Fibroblast of villous mesenchyme (primary cell): ENCODE results near the gene GNL1. TPM values are rescaled to one million over a fixed set of nuclear protein-coding genes. Genes with fewer than 3 reads are reported as not detected.

ENCODE experiments used
- DNase-seq: peaks from one replicate; pipeline ENCODE4 v3.0.0-alpha.2; 2010; ENCODE audit warnings: low read depth
- H3K4me3 ChIP-seq: 2 replicates; pipeline ENCODE4 v1.5.1; 2011; ENCODE audit warnings: low read depth, mild to moderate bottlenecking, low read length
- CTCF ChIP-seq: IDR thresholded peaks from 2 replicates; pipeline ENCODE4 v1.5.1; 2012; ENCODE audit warnings: low read depth, mild to moderate bottlenecking, low read length; ENCODE audit not compliant: insufficient read depth
- total RNA-seq: library from RNA; depleted of rRNA; stranded (reverse); fragments of >200 nt; gene quantifications from 2 replicates; pipeline ENCODE4 v1.2.3, GENCODE V29; 2012

Gene GNL1
- total RNA-seq, 1 donor, result 52.7 TPM

DNA sequence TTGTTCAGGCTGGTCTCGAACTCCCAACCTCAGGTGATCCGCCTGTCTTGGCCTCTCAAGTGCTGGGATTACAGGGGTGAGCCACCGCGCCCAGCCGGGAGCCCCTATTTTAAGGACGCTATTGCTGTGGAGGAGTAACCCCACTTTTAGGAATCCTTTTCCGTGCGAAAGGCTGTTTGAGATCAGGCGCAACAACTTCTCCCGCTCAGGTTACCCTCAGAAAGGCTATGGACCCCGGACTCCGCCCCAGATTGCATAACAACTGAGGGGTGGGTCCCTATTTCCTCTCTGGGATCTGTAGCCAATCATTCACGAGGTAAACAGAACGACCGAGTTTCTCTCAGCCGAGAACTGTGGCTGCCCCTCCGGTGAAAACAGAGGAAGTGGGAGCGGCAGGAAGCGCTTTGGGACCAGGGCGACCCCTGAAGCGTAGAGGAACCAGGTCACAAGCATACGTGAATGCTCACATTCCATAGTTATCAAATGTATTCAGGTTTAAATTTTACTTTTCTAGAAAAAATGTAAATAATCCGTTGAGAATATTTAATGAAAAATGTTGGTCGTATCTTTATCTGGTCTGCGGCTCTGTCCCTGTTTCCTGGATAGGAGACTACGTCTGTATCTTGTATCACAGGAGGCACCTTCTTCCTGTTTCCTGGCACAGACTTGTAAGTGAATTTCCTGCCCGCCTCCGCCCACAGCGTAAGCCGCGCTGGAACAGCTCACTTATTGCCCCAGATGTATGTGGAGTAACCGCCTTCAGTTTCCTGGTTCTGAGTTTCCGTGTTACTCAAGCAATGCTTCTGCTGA lies 40.1 kb downstream of the GNL1 start:
- H3K4me3 ChIP-seq, result peak overlapping the region; percentile 62
- no peak for TF ChIP-seq CTCF
- DNase-seq, result peak; percentile 96

DNA sequence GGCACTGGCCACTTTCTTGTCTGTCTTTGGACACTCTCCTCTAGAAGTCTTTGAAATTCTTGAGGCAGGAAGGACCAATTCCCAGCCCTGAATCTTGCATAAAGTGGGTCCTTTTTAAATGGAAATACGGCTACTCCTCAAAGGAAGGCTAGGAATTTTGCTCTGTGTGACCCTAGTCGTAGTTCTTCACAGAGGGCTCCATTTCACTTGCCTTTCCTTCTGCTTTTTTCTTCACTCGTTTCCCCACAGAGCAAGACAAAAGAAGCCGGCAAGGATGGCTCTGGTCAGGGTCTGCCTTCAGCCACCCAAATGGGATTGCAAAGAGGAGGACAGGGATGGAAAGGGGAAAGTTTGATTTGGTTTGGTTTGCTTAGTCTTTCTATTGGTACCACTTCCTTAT lies 41.2 kb downstream of the GNL1 start:
- no peak for DNase-seq
- TF ChIP-seq CTCF, result no peak
- no peak overlapping the region for H3K4me3 ChIP-seq

- no peak overlapping the region for H3K4me3 ChIP-seq
- no peak for TF ChIP-seq CTCF
- DNase-seq, result no peak
Observed at GRCh38 chr6:30513451-30513850, 42.8 kb downstream of the GNL1 start.

GRCh38 chr6:30511169-30511546 lies 45.1 kb downstream of the GNL1 start:
- TF ChIP-seq CTCF, result no peak
- H3K4me3 ChIP-seq, result no peak overlapping the region

DNA sequence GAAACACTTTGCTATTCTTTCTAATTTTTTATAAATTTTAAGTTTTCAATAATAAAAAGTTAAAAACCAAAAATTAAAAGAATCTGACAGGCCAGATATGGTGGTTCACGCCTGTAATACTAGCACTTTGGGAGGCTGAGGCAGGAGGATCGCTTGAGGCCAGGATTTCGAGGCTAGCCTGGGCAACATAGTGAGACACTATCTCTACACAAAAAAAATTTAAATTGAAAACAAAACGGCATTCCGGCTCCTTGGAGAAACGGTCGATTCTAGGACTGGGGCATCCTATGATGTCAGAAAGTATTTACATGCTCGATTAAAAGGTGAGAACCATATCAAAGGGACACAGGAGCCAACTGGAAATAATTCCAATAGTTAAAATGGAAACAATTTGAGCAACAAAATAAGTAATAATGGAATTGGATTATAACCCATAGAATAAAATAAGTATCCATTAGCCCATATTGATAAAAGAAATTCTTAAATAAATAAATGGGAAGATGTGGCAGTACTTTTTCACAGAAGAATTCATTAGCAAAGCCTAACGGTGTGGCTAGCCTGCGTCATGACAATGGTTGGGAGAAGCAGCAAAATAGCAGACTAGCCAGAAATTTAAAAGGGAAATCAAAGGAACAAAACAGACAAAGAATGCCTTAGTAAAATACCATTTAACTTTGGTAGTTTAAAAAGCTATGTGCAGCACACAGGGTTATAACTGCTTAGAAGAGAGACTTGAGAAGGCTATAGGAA lies 45.7 kb downstream of the GNL1 start:
- DNase-seq, result no peak
- no peak for TF ChIP-seq CTCF
- no peak overlapping the region for H3K4me3 ChIP-seq

More at GRCh38 chr6:30511169-30511546, 45.1 kb downstream of the GNL1 start:
- no peak for DNase-seq

DNA sequence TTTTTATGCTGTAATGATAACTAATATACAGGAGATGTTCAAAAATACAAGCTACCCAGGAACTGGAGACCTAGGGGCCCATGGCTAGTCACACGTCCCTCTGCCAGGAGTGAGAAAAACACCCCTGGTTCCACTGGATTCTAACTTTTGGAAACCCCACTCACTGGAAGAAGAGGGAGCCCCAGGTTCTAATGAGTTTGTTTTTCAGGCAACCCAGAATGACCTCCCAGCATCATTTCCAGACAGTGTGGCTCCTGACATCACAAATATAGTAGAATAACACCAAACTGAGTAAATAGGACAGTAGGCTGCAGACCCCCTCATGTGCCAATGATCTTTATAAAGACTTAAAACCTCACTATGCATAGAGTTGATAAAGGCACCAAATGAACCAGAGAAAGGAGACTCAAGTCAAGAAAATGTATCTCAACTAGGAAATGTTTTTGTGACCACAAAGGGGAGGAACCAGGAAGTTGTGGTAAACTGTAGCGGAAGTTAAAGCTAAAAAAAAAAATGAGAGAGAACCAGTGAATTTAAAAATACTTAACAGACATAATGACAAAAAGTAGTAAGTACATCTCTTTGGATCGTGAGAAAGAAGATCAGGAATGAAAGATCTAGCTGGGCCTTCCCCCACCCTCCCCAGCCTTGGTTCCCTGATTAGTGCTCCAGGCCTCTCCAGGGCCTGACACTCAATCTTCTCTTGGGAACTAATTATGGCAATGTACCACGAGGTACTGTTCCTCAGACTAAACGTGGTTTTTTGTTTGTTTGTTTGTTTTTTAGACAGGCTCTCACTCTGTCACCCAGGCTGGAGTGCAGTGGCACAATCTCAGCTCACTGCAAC lies 47.2 kb downstream of the GNL1 start:
- no peak overlapping the region for H3K4me3 ChIP-seq
- no peak for TF ChIP-seq CTCF
- no peak for DNase-seq
